GM18861 (cell line): Measurements from ENCODE around the gene TLE7.

Source experiments
- ATAC-seq: cut with Tn5 transposase; IDR thresholded peaks from one replicate; pipeline ENCODE4 v1.9.1; 2021; ENCODE audit not compliant: unreplicated experiment

Gene TLE7

DNA sequence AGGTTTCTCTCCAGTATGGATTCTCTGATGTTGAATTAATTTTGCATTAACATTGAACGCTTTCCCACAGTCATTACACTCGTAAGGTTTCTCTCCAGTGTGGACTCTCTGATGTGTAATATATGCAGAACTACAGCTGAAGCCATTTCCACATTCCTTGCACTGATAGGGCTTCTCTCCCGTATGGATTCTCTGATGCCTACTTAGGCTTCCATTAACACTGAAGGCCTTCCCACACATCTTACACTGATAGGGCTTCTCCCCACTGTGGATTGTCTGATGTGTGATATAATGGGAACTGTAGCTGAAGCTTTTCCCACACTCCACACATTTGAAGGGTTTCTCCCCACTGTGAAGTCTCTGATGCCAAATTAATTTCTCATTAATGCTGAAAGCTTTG, 7.2 kb upstream of the TLE7 start:
- ATAC-seq = no peak

DNA sequence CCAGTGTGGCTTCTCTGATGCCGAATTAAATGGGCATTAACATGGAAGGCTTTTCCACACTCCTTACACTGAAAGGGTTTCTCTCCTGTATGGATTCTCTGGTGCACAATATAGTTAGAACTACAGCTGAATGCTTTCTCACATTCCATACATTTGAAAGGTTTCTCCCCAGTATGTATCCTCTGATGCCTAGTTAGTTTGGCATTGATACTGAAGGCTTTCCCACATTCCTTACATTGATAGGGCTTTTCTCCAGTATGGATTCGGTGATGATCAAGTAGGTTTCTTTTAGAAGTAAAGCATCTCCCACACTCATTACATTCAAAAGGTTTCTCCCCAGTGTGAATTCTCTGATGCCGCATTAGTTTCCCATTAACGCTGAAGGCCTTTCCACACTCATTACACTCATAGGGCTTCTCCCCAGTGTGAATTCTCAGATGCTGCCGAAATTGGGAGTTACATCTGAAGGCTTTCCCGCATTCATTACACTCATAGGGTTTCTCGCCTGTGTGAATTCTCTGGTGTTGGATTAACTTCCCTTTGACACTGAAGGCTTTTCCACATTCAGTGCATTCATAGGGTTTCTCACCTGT, 6.5 kb upstream of the TLE7 start:
- no peak for ATAC-seq

DNA sequence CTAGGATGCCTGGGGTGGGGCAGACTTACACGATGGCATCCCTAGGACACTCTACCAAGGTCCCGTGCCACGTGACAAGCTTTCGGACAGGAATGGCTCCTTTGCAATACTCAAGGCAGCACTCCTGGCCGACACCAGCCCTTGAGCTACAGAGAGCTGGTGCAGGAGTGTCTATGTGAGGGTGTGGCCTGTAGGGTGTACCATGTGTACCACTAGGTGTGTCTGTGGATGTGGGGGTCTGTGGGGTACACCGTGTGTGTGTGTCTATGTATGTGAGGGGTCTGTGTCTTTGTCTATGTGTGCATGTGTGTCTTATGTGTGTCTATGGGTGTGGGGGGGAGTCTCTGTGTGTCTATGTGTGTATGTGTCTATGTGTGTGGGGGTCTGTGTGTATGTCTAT, 1.9 kb upstream of the TLE7 start:
- ATAC-seq = no peak

DNA sequence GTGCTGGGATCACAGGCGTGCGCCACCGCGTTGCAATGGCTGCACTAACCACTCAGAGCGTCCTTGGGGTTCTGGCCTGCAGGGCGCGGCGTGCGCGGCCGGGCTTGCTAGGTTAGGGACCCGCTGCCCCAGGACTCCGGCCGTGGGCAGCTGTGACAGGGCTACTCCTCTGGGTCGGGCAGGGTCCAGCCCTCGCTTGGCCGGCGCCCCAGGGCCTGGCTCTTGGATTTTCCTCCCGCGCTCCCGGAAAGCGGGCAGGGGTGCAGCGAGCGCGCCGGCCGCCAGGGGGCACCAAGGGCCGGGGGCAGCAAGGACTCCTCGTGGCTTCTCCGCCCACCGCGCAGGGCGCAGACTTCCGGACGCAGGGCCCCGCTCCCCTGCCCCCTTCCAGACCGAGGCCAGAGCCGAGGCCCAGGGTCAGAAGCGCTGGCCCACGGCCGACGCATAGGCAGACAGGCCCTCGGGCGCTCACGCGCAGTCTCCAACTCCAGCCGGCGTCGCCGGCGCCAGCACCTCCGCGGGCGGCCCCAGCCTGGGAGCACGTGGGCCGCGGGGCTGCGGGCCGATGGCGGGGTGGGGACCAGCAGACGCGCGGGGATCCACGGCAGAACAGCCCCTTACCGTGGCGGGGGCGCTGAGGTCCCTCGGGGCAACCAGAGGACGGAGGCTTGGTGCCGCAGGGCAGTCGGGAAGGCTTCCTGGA, 355 bp downstream of the TLE7 start:
- ATAC-seq = no peak

DNA sequence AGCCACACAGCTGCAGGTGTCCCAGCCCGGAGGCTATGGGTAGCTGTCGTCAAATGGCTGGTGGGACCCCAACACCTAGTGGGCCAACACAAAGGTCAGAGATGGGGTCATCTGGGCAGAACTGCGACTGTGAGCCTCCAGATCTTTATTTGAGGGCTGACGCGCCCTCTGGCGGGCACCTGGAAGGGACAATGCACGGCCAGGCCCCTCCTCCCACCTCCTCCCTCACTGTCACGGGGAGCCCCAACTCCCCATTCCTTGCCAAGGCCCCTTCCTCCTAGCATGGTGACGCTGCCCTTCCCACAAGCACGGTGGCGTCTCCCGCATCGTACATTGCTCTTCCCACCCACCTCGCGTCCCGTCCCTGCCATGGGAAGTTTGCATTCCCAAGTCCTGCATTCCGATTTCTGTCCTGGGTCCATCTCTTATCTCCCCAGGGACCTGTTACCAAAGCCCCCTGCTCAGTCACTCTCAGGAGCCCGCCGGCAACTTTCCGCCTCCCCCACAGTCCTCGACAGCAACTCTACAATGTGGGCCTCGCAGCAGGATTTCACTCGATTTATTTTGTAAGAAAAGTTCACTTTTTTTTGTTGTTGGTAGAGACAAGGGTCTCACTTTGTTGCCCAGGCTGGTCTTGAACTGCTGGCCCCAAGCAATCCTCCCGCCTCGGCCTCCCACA, 1.0 kb downstream of the TLE7 start:
- no peak for ATAC-seq

DNA sequence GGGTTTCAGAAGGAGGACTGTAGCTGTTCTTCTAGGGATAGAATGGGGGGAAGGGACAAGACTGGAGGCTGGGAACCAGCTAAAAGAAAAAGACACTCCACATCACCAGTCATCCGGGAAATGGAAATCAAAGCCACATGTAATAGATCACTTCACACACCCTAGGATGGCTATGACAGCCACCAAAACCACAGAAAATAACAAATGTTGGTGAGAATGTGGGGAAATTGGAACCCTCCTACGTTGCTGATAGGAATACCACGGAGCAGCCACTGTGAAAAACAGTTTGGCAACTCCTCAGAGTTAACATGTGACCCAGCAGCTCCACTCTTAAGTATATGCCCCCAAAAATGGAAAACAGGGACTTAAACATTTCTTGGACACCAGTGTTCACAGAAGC, 2.3 kb downstream of the TLE7 start:
- ATAC-seq = no peak

DNA sequence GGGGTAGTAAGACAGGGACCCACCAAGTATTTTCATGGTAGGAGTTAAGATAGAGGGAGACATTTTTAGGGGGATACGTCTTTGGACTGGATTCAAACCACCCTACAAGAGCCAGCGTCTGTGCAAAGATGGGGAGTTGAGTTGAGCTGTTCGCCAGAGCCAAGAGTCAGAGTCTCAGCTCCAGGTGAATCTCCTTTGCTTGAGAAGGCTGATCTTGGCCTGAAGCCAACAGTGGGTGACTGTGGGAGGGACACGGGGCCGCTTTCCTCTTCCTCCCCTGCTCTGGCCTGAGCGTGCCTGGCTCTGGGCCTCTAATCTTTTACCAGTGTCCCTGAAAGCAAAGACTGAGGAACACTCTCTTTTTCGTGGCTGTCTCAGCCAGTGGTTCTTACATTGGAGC, 5.4 kb downstream of the TLE7 start:
- no peak for ATAC-seq

DNA sequence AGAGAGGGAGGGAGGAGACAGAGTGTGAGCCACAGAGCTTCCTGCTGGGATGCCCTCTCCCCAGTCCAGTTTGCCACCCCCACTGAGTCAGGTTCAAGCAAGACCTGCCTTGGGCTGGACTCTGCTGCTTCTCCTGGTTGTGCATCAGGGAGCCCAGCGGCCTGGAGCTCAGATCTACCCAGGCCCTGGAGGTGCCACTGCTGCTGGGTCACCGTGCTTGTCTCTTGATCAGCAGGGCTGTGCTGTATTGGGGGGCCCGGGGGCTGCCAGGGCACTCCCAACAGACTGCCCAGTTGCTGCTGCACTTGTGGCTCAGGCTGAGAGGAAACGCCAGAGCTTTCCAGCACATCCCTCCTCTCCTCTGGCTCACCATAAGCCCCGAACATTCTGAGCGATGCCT, 8.9 kb downstream of the TLE7 start:
- ATAC-seq = no peak

DNA sequence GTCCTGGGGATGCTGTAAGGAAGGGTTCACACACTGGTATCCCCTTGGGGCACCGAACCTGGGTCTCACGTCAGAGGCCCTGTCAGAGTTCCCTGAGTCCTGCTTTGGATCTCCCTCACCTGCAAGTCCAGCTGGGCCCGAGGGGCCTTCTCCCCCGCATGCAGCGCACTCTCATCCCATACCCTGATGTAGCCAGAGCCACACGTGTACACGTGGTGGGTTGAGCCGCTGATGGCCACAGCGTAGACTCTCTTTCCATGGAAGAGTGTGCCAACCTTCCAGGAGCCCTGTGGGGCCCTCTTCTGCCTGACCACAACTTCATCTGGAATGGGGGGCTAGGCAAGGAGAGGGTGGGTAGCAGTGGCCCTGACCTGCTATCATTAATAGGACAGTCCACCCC, 9.9 kb downstream of the TLE7 start:
- no peak for ATAC-seq

DNA sequence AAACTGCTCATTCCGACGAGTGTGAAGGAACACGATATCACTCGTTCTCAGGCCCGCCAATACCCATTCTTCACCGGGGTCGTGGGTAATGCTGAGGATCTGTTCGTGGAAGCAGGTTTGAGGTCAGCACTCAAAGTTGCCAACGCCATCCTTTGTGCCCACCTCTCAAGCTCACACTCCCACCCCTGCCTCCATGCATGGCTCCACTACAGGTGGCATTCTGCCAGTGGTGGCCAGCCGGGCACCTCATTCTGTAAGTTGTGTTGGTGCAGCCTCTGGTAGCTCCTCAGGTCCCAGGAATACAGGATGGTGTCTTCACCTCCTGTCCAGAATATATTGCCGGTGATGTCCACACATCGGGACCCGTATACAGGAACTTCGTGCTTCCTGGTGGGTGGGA, 10.7 kb downstream of the TLE7 start:
- no peak for ATAC-seq

DNA sequence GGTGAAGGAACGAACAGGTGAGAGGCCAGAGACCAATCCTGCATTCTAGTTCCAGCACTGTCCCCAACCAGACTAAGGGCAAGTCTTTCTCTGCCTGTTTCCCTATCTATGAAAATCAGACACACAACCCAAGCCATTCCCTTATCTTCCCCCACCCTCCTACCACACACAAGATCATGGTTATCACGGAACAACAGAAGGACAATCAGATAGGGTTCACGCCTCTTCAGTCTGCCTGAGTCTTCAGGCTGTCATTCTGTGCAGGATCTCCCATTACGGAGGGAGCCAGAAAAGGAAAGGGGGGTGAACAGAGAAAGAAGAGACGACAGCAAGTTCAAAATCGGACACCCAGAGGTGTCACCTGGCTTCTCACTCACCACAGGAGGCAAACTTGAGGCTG, 11.1 kb downstream of the TLE7 start:
- no peak for ATAC-seq

DNA sequence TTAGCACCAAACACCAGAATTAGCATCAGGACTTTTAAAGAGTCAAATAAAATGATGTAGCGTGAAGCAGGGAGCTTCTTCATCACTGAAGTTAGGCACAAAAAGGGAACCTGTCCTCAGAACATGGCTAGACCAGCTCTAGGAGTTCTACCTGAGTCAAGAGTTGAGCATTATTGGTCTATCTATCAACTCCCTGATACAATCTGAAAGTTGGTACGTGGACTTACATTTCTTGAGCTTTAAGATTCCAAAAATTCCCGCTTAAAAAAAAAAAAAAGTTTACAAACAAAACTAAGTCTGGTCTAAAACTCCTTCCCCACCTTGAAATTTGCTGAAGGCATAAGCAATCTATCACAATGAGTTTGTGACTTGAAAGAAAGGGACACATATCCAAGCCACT, 12.3 kb downstream of the TLE7 start:
- ATAC-seq = no peak

DNA sequence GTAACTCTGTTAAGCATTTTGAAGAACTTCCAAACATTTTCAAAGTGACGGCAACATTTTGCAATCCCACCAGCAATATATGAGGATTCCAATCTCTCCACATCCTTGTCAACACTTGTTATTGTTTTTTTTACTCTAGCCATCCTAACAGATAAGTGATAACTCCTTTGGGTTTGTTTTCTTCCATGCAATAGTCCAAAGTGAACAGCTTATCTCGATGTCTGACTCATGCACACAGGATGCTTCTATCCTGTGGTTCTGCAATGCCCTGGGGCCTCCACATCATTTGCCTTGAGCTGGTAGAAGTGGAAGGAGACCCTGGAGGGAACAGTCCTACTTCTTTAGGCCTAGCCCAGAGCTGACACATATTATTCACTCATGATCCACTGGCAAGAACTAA, 13.0 kb downstream of the TLE7 start:
- no peak for ATAC-seq

DNA sequence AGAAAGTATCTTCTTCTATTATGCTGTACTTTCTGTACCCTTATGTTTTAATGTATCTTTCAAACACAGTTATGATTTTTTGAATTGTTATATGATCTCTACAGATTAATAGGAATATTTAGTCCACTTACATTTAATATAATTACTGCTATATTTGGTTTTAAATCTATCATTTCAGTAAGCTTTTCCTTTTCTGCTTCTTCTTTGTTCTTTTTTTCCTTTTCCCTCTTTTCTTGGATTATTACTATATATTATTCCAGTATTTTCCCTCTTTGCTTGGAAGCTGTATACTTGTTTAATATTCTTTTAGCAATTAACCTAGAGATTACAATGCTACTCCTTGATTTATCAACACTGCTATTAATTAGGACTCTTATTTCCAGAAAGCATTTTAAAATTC, 13.5 kb downstream of the TLE7 start:
- ATAC-seq = no peak

DNA sequence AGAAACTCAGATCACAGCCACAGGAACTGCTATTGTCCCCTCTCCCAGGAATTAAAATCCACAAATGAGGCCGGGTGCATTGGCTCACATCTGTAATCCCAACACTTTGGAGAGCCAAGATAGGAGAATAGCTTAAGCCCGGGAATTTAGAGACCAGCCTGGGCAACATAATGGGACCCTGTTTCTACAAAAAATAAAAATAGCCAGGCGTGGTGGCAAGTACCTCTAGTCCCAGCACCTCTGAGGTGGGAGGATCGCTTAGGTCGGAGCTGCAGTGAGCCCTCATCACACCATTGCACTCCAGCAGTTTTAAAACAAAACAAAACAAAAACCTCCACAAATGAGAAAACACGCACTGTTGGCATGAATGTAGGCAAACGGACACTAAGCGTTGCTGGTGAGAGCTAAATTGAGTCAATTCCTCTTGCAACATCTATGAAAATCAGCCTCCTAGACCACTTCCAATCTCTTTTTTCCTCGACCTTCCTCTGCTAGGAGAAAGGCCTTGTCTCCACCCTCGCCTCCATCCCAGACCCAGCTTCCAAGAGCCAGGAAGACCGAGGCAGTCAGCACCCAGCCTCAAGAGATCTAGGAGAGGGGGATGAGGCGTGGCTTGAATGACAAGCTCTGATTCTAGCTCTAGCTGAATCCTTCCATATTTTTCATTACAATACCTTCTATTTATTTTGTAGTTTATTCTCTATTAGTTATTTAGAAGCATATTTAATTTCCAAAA, 14.8 kb downstream of the TLE7 start:
- ATAC-seq = no peak

DNA sequence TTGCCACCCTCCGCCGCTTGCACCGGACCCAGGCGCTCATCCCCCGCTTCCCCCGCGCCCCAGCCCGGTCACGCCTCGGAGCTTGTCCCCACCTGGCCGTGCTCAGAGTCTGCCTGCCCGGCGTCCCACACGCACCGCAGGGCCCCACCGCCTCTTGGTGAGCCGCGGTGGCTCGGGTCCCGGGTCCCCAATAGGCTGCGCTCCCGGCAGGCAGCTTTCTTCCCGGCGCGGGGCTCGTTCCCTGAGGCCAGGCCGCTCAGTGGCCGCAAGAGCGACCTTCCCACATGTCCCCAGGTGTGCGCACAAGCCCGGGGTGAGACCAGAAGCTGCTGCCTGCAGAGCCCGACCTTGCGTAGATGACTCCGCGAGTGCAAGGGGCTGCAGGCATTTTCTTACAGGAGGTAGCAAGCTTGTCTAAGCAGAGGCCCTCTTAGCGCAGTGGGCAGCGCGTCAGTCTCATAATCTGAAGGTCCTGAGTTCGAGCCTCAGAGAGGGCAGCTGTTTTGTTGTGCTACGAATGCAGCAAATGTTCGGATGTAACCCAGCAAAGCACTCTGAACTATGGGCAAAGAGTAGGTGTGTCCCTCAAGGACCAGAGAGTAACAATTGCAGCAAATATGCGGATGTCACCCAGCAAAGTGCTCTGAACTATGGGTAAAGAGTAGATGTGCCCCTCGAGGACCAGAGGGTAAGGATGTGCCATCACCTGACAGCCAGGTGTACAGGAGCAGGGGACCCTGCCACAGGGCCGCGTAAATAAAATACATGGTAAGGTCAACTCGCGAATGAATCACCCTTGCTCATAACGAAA, 15.6 kb downstream of the TLE7 start:
- ATAC-seq = no peak

DNA sequence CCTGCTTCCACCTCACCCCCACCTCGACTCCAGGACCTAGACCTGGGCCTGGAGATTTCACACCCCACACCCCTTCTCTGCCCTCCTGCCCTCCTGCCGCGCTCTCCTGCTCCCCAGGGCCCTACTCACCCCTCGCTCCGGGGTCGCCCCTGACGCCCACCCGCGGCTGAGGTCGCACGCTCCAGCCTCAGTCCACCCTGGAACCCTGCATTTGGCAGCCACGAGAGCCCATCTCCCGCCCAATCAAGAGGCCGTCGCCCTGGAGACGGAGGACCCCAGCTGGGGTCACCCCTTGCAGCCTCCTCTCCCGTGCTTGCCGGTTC, 16.1 kb downstream of the TLE7 start:
- no peak for ATAC-seq

DNA sequence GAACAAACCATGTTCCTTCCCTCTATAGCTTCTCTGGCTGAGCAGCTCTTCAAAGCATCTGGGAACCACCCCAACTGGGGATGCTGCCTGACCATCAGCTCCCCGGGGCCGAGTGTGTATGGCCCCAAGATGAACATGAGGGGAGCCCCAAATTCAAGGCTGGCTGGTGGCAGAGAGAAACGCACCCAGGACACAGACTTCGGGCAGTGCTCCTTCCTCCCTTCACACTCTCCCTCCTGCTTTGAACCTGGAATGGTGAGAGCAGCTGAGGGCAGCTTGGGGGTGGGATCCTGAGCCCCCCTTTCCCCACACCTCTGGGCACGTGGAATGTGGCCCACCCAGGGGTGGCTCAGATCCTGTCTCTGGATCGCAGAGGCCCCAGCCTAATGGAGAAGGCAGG, 17.2 kb downstream of the TLE7 start:
- no peak for ATAC-seq

DNA sequence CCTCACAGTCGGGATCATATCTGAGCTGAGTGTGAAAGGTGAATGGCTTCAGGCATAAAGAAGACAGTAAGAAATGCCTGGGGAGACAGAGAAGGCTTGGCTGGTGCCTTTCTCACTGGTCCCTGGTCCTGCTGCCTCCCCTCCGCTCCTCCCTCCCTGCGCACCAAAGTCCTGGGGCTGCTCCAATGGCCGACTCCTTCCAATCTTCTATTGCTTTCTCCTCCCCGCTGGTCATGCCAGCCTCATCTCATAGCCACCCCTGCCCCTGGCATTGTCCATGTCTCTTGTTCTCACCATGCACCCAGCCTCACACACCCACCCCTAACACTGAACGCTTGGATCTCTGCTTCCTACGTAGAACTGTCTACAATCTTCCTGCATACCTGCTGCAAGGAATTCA, 18.0 kb downstream of the TLE7 start:
- no peak for ATAC-seq

DNA sequence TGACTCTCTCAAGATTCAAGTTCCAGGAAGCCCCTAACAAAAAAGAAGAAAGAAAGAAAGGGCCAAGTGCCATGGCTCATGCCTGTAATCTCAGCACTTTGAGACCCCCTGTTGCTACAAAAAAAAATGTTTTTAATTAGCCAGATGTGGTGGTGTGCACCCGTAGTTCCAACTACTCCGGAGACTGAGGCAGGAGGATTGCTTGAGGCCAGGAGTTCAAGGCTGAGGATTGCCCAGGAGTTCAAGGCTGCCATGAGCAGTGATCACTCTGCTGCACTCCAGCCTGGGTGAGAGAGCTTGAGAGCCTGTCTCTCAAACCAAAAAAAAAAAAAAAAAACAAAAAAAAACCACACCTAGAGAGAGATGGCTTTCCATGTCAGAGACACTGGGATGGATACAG, 18.8 kb downstream of the TLE7 start:
- no peak for ATAC-seq

DNA sequence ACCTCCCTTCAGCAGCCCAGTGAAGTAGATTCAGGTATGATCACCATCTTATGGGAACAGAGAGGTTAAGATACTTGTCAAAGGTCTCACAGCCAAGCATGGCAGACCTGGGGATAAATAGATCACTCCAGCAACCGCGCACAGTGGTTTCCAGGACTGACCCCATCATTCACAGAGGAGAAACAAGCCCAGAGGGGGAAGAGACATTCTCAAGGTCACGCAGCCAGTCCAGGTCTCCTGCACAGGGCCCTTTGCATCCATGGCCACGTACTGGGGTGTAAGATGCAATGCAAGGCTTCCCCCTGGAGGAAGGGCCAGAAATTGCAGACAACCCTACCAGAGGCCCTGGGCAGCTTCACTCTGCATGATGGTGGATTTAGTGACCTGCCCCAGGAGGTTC, 19.9 kb downstream of the TLE7 start:
- ATAC-seq = no peak
